A549 (cell line): ENCODE measurements around the gene SGPL1.

Experiments
- EP300 ChIP-seq, 2 experiments: fragments of >200 bp; sonication (Bioruptor Twin); formaldehyde crosslinking; IDR thresholded peaks; 2 replicates in 1 of 2; 3 replicates in 1 of 2; pipeline ENCODE4 v1.6.1; 2016 to 2017
- ESRRA ChIP-seq: fragments of 150-350 bp; IDR thresholded peaks from 2 replicates; pipeline ENCODE4 v1.6.1; 2014; ENCODE audit warnings: mild to moderate bottlenecking, low read length, borderline replicate concordance
- HEYL ChIP-seq: fragments of 250-450 bp; sonication (Bioruptor Pico); IDR thresholded peaks from 2 replicates; pipeline ENCODE4 v1.8.0; 2021; ENCODE audit warnings: mild to moderate bottlenecking, moderate library complexity
- MAFK ChIP-seq: fragments of 450-650 bp; IDR thresholded peaks from 2 replicates; pipeline ENCODE4 v1.6.1; 2014; ENCODE audit not compliant: partially characterized antibody
- POLR2A ChIP-seq: IDR thresholded peaks from 2 replicates; pipeline ENCODE4 v1.6.1; 2012; ENCODE audit warnings: mild to moderate bottlenecking, low read length
- TP53 ChIP-seq: fragments of 250-450 bp; sonication (Bioruptor Pico); IDR thresholded peaks from 2 replicates; pipeline ENCODE4 v1.5.0; 2021; ENCODE audit warnings: mild to moderate bottlenecking, moderate library complexity
- USF2 ChIP-seq: fragments of 450-650 bp; IDR thresholded peaks from 2 replicates; pipeline ENCODE4 v1.6.1; 2014; ENCODE audit warnings: antibody characterized with exemption
- ZC3H11A ChIP-seq: fragments of 450-650 bp; IDR thresholded peaks from 2 replicates; pipeline ENCODE4 v1.6.1; 2014; ENCODE audit warnings: antibody characterized with exemption, mild to moderate bottlenecking
- ZNF302 ChIP-seq: fragments of 250-450 bp; sonication (Bioruptor Pico); IDR thresholded peaks from 2 replicates; pipeline ENCODE4 v1.9.0; 2021; ENCODE audit warnings: inconsistent platforms, mild to moderate bottlenecking, moderate library complexity
- TF ChIP-seq, protein P1 (sequence below): fragments of >200 bp; sonication (Bioruptor Twin); formaldehyde crosslinking; IDR thresholded peaks from 3 replicates; pipeline ENCODE4 v1.5.1; 2016
- TF ChIP-seq, protein P2 (sequence below): IDR thresholded peaks from 2 replicates; pipeline ENCODE4 v1.6.1; 2012

GRCh38 chr10:70853457-70853856 lies 37.7 kb downstream of the SGPL1 start:
- TF ChIP-seq, protein P1, sequence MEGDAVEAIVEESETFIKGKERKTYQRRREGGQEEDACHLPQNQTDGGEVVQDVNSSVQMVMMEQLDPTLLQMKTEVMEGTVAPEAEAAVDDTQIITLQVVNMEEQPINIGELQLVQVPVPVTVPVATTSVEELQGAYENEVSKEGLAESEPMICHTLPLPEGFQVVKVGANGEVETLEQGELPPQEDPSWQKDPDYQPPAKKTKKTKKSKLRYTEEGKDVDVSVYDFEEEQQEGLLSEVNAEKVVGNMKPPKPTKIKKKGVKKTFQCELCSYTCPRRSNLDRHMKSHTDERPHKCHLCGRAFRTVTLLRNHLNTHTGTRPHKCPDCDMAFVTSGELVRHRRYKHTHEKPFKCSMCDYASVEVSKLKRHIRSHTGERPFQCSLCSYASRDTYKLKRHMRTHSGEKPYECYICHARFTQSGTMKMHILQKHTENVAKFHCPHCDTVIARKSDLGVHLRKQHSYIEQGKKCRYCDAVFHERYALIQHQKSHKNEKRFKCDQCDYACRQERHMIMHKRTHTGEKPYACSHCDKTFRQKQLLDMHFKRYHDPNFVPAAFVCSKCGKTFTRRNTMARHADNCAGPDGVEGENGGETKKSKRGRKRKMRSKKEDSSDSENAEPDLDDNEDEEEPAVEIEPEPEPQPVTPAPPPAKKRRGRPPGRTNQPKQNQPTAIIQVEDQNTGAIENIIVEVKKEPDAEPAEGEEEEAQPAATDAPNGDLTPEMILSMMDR, result no peak
- TF ChIP-seq POLR2A (no peak), EP300 (IDR thresholded peaks at IDR 0.05) (no peak), ZNF302 (CRISPR knock-in tag) (no peak), ESRRA (no peak), ZC3H11A (no peak), MAFK (no peak), TP53 (CRISPR knock-in tag) (no peak), USF2 (no peak), HEYL (CRISPR knock-in tag) (no peak)
- TF ChIP-seq, protein P2, sequence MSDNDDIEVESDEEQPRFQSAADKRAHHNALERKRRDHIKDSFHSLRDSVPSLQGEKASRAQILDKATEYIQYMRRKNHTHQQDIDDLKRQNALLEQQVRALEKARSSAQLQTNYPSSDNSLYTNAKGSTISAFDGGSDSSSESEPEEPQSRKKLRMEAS, result no peak
